ENCODE measurements around the gene SLC29A4.

- no peak for TF ChIP-seq EZH2 (IDR thresholded peaks at IDR 0.05)
- TF ChIP-seq CTCF (IDR thresholded peaks at IDR 0.05) = no peak
These were observed 8.6 kb downstream of the SLC29A4 start for GRCh38 chr7:5291301-5291700.

Measured in neural progenitor cell (in vitro differentiated cells).